HG03103 (cell line): ENCODE measurements around the gene SFN.
"Not testable (repeated sequence)": the region's sequence is repeated elsewhere in the genome, so short reads cannot be mapped to it uniquely, and the experiment has no call there.

Experiments
- ATAC-seq: cut with Tn5 transposase; IDR thresholded peaks from one replicate; pipeline ENCODE4 v1.9.1; 2021; ENCODE audit warnings: low read depth; ENCODE audit not compliant: unreplicated experiment

SFN gene

GRCh38 chr1:26862781-26863684 is at the start of gene SFN:
TSS of gene SFN (plus strand) at chr1:26863149. CDS start at chr1:26863213, 64 bp downstream.
- no peak for ATAC-seq

- no peak for ATAC-seq
These were observed 48.6 kb upstream of the SFN start for GRCh38 chr1:26814377-26814776.

GRCh38 chr1:26814893-26815292 is 48.1 kb upstream of the SFN start:
- no peak for ATAC-seq

GRCh38 chr1:26820784-26821269 is 42.1 kb upstream of the SFN start:
- peak; percentile 67 for ATAC-seq

GRCh38 chr1:26822737-26823395 is 40.1 kb upstream of the SFN start:
- ATAC-seq, result no peak

- ATAC-seq, result no peak
These were observed 38.2 kb upstream of the SFN start for GRCh38 chr1:26824731-26825130.

- peak; percentile 43 for ATAC-seq
These were observed 36.5 kb upstream of the SFN start, which contains the start of gene ZDHHC18 for GRCh38 chr1:26826261-26827105. TSS of gene ZDHHC18 (plus strand) at chr1:26826688. CDS start at chr1:26826805, 117 bp downstream.

- peak; percentile 3 for ATAC-seq
These were observed 35.8 kb upstream of the SFN start for GRCh38 chr1:26827106-26827604.

- ATAC-seq, result no peak
These were observed 35.3 kb upstream of the SFN start for GRCh38 chr1:26827663-26828062.

GRCh38 chr1:26828411-26828991 is 34.4 kb upstream of the SFN start:
- ATAC-seq, result no peak

GRCh38 chr1:26829184-26829911 is 33.6 kb upstream of the SFN start:
- ATAC-seq, result no peak

GRCh38 chr1:26831059-26831458 is 31.9 kb upstream of the SFN start:
- ATAC-seq, result no peak

- no peak for ATAC-seq
These were observed 31.3 kb upstream of the SFN start for GRCh38 chr1:26831546-26832248.

GRCh38 chr1:26832249-26832960 is 30.5 kb upstream of the SFN start:
- ATAC-seq, result no peak

- ATAC-seq, result peak; percentile 76
These were observed 29.2 kb upstream of the SFN start for GRCh38 chr1:26833432-26834405.

GRCh38 chr1:26837665-26838064 is 25.3 kb upstream of the SFN start:
- ATAC-seq, result not testable (repeated sequence)
